Neural cell (in vitro differentiated cells): ENCODE data around the gene XPNPEP2. TPM values are rescaled to one million over a fixed set of nuclear protein-coding genes. Genes with fewer than 3 reads are reported as not detected.

Experiments
- H2AFZ ChIP-seq: fragments of 200-600, 300-800 bp; sonication (generic), shearing (Covaris generic); 2 replicates; pipeline ENCODE4 v1.6.0; 2014; ENCODE audit warnings: low read depth, mild to moderate bottlenecking, antibody characterized with exemption, low read length, moderate library complexity
- H3F3A ChIP-seq: fragments of 200-600 bp; shearing (Covaris generic); 2 replicates; pipeline ENCODE4 v1.6.1; 2016; ENCODE audit warnings: mild to moderate bottlenecking, moderate library complexity, mixed read lengths, antibody characterized with exemption, low read length; ENCODE audit not compliant: insufficient read depth, poor library complexity, severe bottlenecking
- H3K27ac ChIP-seq: fragments of 200-600, 300-800 bp; sonication (generic), shearing (Covaris generic); 2 replicates; pipeline ENCODE4 v1.5.1; 2014; ENCODE audit warnings: mild to moderate bottlenecking, low read length, moderate library complexity
- H3K27me3 ChIP-seq: fragments of 300-800, 200-600 bp; sonication (generic), shearing (Covaris generic); 2 replicates; pipeline ENCODE4 v1.6.0; 2014; ENCODE audit warnings: mild to moderate bottlenecking, low read depth, low read length, moderate library complexity; ENCODE audit not compliant: insufficient read depth
- H3K36me3 ChIP-seq: fragments of 300-800, 200-600 bp; sonication (generic), shearing (Covaris generic); 2 replicates; pipeline ENCODE4 v1.5.1; 2014; ENCODE audit warnings: mild to moderate bottlenecking, antibody characterized with exemption, low read length, moderate library complexity; ENCODE audit not compliant: insufficient read depth
- H3K4me2 ChIP-seq: fragments of 300-800, 200-600 bp; sonication (generic), shearing (Covaris generic); 2 replicates; pipeline ENCODE4 v1.6.0; 2014; ENCODE audit warnings: mild to moderate bottlenecking, low read length
- H3K4me3 ChIP-seq: fragments of 300-800, 200-600 bp; sonication (generic), shearing (Covaris generic); 2 replicates; pipeline ENCODE4 v1.5.1; 2014; ENCODE audit warnings: mild to moderate bottlenecking, low read length, moderate library complexity
- H3K79me2 ChIP-seq: fragments of 200-600 bp; shearing (Covaris generic); replicated peaks from 2 replicates; pipeline ENCODE4 v1.6.0; 2014; ENCODE audit warnings: mild to moderate bottlenecking, low read length, moderate library complexity; ENCODE audit not compliant: insufficient read depth
- H3K9ac ChIP-seq: fragments of 300-800, 200-600 bp; sonication (generic), shearing (Covaris generic); 2 replicates; pipeline ENCODE4 v1.6.1; 2016; ENCODE audit warnings: mild to moderate bottlenecking, low read length, mixed read lengths
- H3K9me2 ChIP-seq: fragments of 200-600 bp; shearing (Covaris generic); 2 replicates; pipeline ENCODE4 v1.6.1; 2016; ENCODE audit warnings: mild to moderate bottlenecking, low read length, mixed read lengths; ENCODE audit not compliant: insufficient read depth
- H3K9me3 ChIP-seq: fragments of 200-600, 300-800 bp; sonication (generic), shearing (Covaris generic); 2 replicates; pipeline ENCODE4 v1.6.1; 2016; ENCODE audit warnings: mild to moderate bottlenecking, mixed run types, low read length, moderate library complexity, mixed read lengths
- H4K20me1 ChIP-seq: fragments of 200-600 bp; shearing (Covaris generic); 2 replicates; pipeline ENCODE4 v1.6.1; 2016; ENCODE audit warnings: mild to moderate bottlenecking, mixed run types; ENCODE audit not compliant: insufficient read depth
- EP300 ChIP-seq: fragments of 450-650 bp; conservative IDR thresholded peaks from 2 replicates; pipeline ENCODE4 v1.6.1; 2014; ENCODE audit warnings: antibody characterized with exemption, mild to moderate bottlenecking, moderate library complexity; ENCODE audit not compliant: poor library complexity, severe bottlenecking
- EZH2 ChIP-seq: fragments of 200-600, 300-800 bp; shearing (Covaris generic), sonication (generic); IDR thresholded peaks from 2 replicates; pipeline ENCODE4 v1.6.1; 2014; ENCODE audit warnings: antibody characterized with exemption, low read length, borderline replicate concordance, mild to moderate bottlenecking; ENCODE audit not compliant: insufficient read depth, poor library complexity, severe bottlenecking
- MXI1 ChIP-seq: fragments of 450-650 bp; conservative IDR thresholded peaks from 2 replicates; pipeline ENCODE4 v1.6.1; 2014; ENCODE audit warnings: antibody characterized with exemption, mild to moderate bottlenecking; ENCODE audit not compliant: poor library complexity, severe bottlenecking
- POLR2AphosphoS5 ChIP-seq: IDR thresholded peaks from 2 replicates; pipeline ENCODE4 v1.6.1; 2012
- RAD21 ChIP-seq: fragments of 450-650 bp; conservative IDR thresholded peaks from 2 replicates; pipeline ENCODE4 v1.6.1; 2014; ENCODE audit warnings: antibody characterized with exemption, mild to moderate bottlenecking, moderate library complexity
- SMC3 ChIP-seq: fragments of 450-650 bp; conservative IDR thresholded peaks from 2 replicates; pipeline ENCODE4 v1.6.1; 2014; ENCODE audit warnings: antibody characterized with exemption, mild to moderate bottlenecking, moderate library complexity; ENCODE audit not compliant: poor library complexity
- TAF1 ChIP-seq: IDR thresholded peaks from 2 replicates; pipeline ENCODE4 v1.6.1; 2012; ENCODE audit warnings: low read depth
- polyA plus RNA-seq: library from polyadenylated mRNA; depleted of rRNA; stranded (reverse); fragments of >200 nt; gene quantifications from 2 replicates; pipeline ENCODE4 v1.2.3, GENCODE V29; 2014
- TF ChIP-seq, protein P1 (sequence below): fragments of 450-650 bp; IDR thresholded peaks from 2 replicates; pipeline ENCODE4 v1.5.1; 2014; ENCODE audit warnings: antibody characterized with exemption, mild to moderate bottlenecking, moderate library complexity; ENCODE audit not compliant: poor library complexity, severe bottlenecking
- TF ChIP-seq, protein P2 (sequence below): IDR thresholded peaks from 2 replicates; pipeline ENCODE4 v1.6.1; 2012; ENCODE audit warnings: borderline replicate concordance

The XPNPEP2 gene
- polyA plus RNA-seq, 1 donor from 2014 or later, result not detected

DNA sequence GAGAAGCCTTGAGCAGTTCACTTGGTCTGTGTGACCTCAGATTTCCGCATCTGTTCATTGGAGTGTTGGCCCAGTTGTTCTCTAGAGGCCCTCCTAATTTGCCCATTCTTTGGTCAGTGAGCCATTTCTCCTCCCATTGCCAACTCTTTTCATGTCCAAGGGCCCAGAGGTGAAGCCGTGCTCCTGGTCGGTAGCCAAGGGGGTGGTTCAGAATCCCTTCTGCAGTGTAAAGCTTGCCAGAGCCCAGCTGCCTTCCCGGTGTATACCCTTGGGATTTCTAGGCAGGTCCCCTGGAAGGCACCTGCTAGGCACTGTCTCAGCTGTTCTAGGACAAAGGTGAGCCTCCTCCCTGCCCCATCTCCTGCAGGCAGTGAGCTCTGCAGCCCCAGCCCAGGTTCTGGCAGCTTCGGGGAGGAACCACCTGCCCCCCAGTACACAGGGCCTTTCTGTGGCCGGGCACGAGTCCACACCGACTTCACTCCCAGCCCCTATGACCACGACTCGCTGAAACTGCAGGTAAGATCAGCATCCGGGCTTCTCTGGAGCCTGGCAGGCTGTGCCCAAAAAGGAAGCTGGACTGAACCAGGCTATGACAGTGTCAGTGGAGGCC, 53.3 kb downstream of the XPNPEP2 start:
- Histone ChIP-seq H3K9ac (no peak overlapping the region), H3F3A (no peaks in the 10 kb centered on the region), H3K27me3 (no peaks in the 10 kb centered on the region), H3K4me2 (no peak overlapping the region), H3K9me3 (no peaks in the 10 kb centered on the region), H3K9me2 (no peaks in the 10 kb centered on the region), H4K20me1 (no peaks in the 10 kb centered on the region), H3K36me3 (no peaks in the 10 kb centered on the region), H3K27ac (no peak overlapping the region), H3K79me2 (no peaks in the 10 kb centered on the region), H3K4me3 (no peak overlapping the region), H2AFZ (no peak overlapping the region)
- TF ChIP-seq SMC3 (no peak), POLR2AphosphoS5 (no peak), TAF1 (no peak), MXI1 (no peak), EZH2 (no peak), RAD21 (no peak), EP300 (no peak)
- TF ChIP-seq, protein P1, sequence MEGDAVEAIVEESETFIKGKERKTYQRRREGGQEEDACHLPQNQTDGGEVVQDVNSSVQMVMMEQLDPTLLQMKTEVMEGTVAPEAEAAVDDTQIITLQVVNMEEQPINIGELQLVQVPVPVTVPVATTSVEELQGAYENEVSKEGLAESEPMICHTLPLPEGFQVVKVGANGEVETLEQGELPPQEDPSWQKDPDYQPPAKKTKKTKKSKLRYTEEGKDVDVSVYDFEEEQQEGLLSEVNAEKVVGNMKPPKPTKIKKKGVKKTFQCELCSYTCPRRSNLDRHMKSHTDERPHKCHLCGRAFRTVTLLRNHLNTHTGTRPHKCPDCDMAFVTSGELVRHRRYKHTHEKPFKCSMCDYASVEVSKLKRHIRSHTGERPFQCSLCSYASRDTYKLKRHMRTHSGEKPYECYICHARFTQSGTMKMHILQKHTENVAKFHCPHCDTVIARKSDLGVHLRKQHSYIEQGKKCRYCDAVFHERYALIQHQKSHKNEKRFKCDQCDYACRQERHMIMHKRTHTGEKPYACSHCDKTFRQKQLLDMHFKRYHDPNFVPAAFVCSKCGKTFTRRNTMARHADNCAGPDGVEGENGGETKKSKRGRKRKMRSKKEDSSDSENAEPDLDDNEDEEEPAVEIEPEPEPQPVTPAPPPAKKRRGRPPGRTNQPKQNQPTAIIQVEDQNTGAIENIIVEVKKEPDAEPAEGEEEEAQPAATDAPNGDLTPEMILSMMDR, result no peak
- TF ChIP-seq, protein P2, sequence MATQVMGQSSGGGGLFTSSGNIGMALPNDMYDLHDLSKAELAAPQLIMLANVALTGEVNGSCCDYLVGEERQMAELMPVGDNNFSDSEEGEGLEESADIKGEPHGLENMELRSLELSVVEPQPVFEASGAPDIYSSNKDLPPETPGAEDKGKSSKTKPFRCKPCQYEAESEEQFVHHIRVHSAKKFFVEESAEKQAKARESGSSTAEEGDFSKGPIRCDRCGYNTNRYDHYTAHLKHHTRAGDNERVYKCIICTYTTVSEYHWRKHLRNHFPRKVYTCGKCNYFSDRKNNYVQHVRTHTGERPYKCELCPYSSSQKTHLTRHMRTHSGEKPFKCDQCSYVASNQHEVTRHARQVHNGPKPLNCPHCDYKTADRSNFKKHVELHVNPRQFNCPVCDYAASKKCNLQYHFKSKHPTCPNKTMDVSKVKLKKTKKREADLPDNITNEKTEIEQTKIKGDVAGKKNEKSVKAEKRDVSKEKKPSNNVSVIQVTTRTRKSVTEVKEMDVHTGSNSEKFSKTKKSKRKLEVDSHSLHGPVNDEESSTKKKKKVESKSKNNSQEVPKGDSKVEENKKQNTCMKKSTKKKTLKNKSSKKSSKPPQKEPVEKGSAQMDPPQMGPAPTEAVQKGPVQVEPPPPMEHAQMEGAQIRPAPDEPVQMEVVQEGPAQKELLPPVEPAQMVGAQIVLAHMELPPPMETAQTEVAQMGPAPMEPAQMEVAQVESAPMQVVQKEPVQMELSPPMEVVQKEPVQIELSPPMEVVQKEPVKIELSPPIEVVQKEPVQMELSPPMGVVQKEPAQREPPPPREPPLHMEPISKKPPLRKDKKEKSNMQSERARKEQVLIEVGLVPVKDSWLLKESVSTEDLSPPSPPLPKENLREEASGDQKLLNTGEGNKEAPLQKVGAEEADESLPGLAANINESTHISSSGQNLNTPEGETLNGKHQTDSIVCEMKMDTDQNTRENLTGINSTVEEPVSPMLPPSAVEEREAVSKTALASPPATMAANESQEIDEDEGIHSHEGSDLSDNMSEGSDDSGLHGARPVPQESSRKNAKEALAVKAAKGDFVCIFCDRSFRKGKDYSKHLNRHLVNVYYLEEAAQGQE, result no peak

DNA sequence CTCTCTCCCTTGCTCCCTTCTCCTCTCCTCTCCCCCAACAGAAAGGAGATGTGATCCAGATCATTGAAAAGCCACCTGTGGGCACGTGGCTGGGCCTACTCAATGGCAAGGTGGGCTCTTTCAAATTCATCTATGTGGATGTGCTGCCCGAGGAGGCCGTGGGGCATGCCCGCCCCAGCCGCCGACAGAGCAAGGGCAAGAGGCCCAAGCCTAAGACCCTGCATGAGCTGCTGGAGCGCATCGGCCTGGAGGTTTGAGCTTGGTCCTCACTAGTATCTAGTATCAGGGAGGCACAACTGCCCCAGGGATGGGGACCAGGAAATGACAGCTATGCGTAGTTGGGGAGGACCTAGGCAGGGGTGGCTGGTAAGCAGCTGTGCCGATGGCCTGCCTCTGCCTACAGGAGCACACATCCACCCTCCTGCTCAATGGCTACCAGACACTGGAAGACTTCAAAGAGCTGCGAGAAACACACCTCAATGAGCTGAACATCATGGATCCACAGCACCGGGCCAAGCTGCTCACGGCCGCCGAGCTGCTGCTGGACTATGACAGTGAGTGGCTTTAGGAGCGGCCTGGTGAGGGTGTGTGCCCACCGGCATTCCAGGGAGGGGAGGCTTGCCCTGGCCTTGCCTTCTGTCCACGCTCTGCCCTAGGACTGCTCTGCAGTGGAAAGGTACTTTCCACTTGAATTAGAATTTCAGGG, 54.0 kb downstream of the XPNPEP2 start:
- no peaks in the 10 kb centered on the region for H3K27me3 ChIP-seq
- no peaks in the 10 kb centered on the region for H3K9me3 ChIP-seq
- no peak overlapping the region for H2AFZ ChIP-seq
- no peak overlapping the region for H3K4me3 ChIP-seq
- no peak overlapping the region for H3K4me2 ChIP-seq
- TF ChIP-seq EZH2 (no peak), RAD21 (no peak), TAF1 (no peak), MXI1 (no peak), SMC3 (no peak), POLR2AphosphoS5 (no peak), EP300 (no peak)
- TF ChIP-seq, protein P1, result no peak
- TF ChIP-seq, protein P2, result no peak
- no peaks in the 10 kb centered on the region for H3K36me3 ChIP-seq
- no peaks in the 10 kb centered on the region for H4K20me1 ChIP-seq
- H3F3A ChIP-seq, result no peaks in the 10 kb centered on the region
- no peak overlapping the region for H3K9ac ChIP-seq
- H3K9me2 ChIP-seq, result no peaks in the 10 kb centered on the region
- H3K27ac ChIP-seq, result no peak overlapping the region
- no peaks in the 10 kb centered on the region for H3K79me2 ChIP-seq
